ACC112 (cell line): Measurements from ENCODE around the gene TRMT2A.

Source experiments
- H2AFZ ChIP-seq: fragments of 200-600 bp; sonication (generic); one replicate; pipeline ENCODE4 v1.6.0; 2017; ENCODE audit warnings: antibody characterized with exemption, low read length; ENCODE audit not compliant: unreplicated experiment
- H3K27ac ChIP-seq: fragments of 200-600 bp; sonication (generic); 2 replicates; pipeline ENCODE4 v1.5.1; 2014; ENCODE audit warnings: low read depth, mild to moderate bottlenecking, antibody characterized with exemption, low read length, moderate library complexity
- H3K27me3 ChIP-seq: fragments of 200-600 bp; sonication (generic); 2 replicates; pipeline ENCODE4 v1.6.1; 2014; ENCODE audit warnings: mild to moderate bottlenecking, antibody characterized with exemption, low read length, moderate library complexity, mixed read lengths; ENCODE audit not compliant: insufficient read depth
- H3K36me3 ChIP-seq: fragments of 200-600 bp; sonication (generic); 2 replicates; pipeline ENCODE4 v1.6.1; 2016; ENCODE audit warnings: mild to moderate bottlenecking, antibody characterized with exemption, low read length, moderate library complexity, mixed read lengths; ENCODE audit not compliant: insufficient read depth
- H3K4me1 ChIP-seq: fragments of 200-600 bp; sonication (generic); one replicate; pipeline ENCODE4 v1.6.1; 2016; ENCODE audit warnings: low read length, mixed read lengths; ENCODE audit not compliant: insufficient read depth, unreplicated experiment, control insufficient read depth
- H3K4me3 ChIP-seq: fragments of 200-600 bp; sonication (generic); 2 replicates; pipeline ENCODE4 v1.5.1; 2014; ENCODE audit warnings: mild to moderate bottlenecking, low read depth, low read length
- H3K79me2 ChIP-seq: fragments of 200-600 bp; sonication (generic); one replicate; pipeline ENCODE4 v1.6.0; 2016; ENCODE audit warnings: low read length; ENCODE audit not compliant: control insufficient read depth, unreplicated experiment, insufficient read depth

The TRMT2A gene

GRCh38 chr22:20140107-20140445 is 23.1 kb upstream of the TRMT2A start:
- Histone ChIP-seq H3K4me1 (peaks cover 10% of the 10 kb centered on the region), H3K79me2 (peaks cover 13% of the 10 kb centered on the region), H3K4me3 (no peak overlapping the region), H3K36me3 (no peaks in the 10 kb centered on the region), H3K27me3 (no peaks in the 10 kb centered on the region), H2AFZ (no peak overlapping the region), H3K27ac (no peak overlapping the region)

- no peak overlapping the region for H2AFZ ChIP-seq
- H3K4me1 ChIP-seq = peaks cover 10% of the 10 kb centered on the region
- H3K79me2 ChIP-seq = peaks cover 15% of the 10 kb centered on the region
- H3K4me3 ChIP-seq = no peak overlapping the region
- no peaks in the 10 kb centered on the region for H3K27me3 ChIP-seq
- H3K36me3 ChIP-seq = no peaks in the 10 kb centered on the region
- H3K27ac ChIP-seq = no peak overlapping the region
Observed at GRCh38 chr22:20139391-20140106, 22.5 kb upstream of the TRMT2A start.

DNA sequence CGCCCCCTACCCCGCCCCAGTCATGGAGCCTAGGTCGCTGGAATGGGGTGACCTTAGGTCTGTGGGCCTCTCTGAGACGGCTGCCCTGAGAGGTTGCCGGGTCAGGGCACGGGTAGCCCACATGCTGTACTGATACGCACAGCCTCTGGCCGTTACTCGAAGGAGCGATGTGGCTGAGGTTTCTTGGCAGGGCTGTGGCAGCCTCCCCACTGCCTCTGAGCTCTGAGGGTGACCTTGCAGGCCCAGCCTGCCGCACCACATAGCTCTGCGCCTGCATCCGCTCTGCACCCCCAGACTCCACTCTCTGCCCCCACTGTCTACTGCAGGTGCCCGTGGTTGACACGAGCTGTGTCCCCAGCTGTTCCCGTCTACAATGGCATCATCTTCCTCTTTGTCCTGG is 21.8 kb upstream of the TRMT2A start:
- Histone ChIP-seq H3K36me3 (no peaks in the 10 kb centered on the region), H3K79me2 (peaks cover 18% of the 10 kb centered on the region), H3K4me1 (peaks cover 10% of the 10 kb centered on the region)

DNA sequence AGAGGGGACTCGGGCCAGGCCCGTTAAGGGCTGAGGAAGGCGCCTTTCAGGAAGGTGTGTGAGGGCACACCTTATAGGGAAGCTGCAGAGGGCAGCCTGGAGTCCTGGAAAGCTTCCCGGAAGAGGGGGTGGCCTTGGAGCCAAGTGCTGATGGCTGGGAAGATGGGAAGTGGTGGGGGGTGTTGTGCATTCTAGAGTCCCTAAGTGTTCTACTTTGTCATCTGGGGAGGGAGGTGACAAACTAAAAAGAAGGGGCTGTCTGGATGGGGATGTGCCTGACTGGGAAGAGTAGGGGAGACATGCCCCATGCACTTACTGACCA is 21.4 kb upstream of the TRMT2A start:
- no peak overlapping the region for H3K27ac ChIP-seq
- H3K4me3 ChIP-seq = no peak overlapping the region
- H3K4me1 ChIP-seq = peaks cover 10% of the 10 kb centered on the region
- peaks cover 18% of the 10 kb centered on the region for H3K79me2 ChIP-seq
- no peaks in the 10 kb centered on the region for H3K36me3 ChIP-seq
- H2AFZ ChIP-seq = no peak overlapping the region
- H3K27me3 ChIP-seq = no peaks in the 10 kb centered on the region

More for the DNA sequence above, 21.8 kb upstream of the TRMT2A start:
- no peaks in the 10 kb centered on the region for H3K27me3 ChIP-seq
- H3K27ac ChIP-seq = no peak overlapping the region
- H3K4me3 ChIP-seq = no peak overlapping the region
- H2AFZ ChIP-seq = no peak overlapping the region

DNA sequence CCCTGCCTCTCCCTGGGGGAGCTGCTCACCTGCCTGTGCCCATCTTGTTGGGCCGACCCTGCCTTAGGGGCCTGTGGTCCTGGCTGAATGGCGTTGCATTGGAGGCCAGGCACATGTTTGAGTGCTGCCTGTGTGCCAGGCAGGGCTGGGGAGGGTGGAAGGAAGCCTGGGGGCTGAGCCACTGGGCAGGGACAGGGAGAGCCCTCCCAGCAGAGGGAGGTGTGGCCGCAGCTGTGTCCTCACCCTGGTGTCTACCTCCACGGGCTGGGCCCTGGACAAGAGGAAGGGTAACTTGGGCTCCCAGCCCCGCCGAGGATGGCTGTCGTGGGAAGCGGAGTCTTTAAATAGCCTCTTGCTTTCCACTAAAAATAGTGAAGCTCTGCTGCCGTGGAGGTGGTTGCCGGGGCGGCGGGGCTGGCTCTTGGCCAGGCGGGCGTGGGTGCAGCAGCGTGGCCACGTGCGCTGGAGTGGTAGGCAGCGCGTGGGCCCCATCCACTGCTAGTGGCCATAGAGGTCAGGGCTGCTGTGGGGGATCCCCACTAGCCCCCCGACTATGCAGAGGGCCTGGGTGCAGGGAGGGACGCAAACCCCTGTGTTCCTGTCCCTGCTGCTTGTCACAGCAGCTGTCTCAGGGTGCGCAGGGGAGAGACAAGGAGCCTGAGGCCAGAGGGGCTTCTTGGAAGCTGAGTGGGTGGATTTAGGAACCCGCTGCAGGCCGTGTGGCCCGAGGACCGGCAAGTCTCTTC is 20.8 kb upstream of the TRMT2A start:
- H3K36me3 ChIP-seq = no peaks in the 10 kb centered on the region

DNA sequence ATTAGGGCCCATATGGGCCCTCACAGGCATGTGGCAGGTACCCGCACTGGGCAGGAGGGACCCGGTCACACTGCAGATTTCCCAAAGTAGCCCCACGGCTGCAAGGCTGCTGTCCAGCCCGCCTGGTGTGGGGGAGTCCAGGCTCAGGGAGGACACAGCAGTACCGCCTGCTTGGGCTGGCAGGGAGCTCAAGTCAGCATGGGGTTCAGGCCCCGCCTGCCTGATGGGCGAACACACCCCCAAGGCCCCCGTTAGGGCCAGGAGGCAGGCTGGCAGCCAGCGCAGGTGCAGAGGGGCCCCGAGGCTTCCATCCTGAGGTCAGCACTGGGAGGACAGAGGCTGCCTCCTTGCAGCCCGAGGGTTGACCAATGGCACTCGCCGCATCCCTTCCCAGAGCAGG is 20.1 kb upstream of the TRMT2A start:
- H3K27me3 ChIP-seq = no peaks in the 10 kb centered on the region
- peaks cover 29% of the 10 kb centered on the region for H3K79me2 ChIP-seq
- no peaks in the 10 kb centered on the region for H3K36me3 ChIP-seq
- no peak overlapping the region for H3K27ac ChIP-seq
- H3K4me3 ChIP-seq = no peak overlapping the region
- peaks cover 14% of the 10 kb centered on the region for H3K4me1 ChIP-seq
- H2AFZ ChIP-seq = no peak overlapping the region

More for the DNA sequence above, 20.8 kb upstream of the TRMT2A start:
- H2AFZ ChIP-seq = no peak overlapping the region
- H3K27me3 ChIP-seq = no peaks in the 10 kb centered on the region
- no peak overlapping the region for H3K4me3 ChIP-seq
- no peak overlapping the region for H3K27ac ChIP-seq
- H3K4me1 ChIP-seq = peaks cover 14% of the 10 kb centered on the region
- H3K79me2 ChIP-seq = peaks cover 21% of the 10 kb centered on the region

- Histone ChIP-seq H2AFZ (no peak overlapping the region), H3K4me3 (no peak overlapping the region), H3K27me3 (no peaks in the 10 kb centered on the region), H3K4me1 (peaks cover 8% of the 10 kb centered on the region), H3K27ac (no peak overlapping the region), H3K79me2 (peaks cover 32% of the 10 kb centered on the region), H3K36me3 (no peaks in the 10 kb centered on the region)
Observed at GRCh38 chr22:20136603-20136873, 19.5 kb upstream of the TRMT2A start.

GRCh38 chr22:20135806-20136602 is 19.0 kb upstream of the TRMT2A start:
- peaks cover 6% of the 10 kb centered on the region for H3K4me1 ChIP-seq
- H2AFZ ChIP-seq = no peak overlapping the region
- H3K36me3 ChIP-seq = no peaks in the 10 kb centered on the region
- no peak overlapping the region for H3K27ac ChIP-seq
- no peaks in the 10 kb centered on the region for H3K27me3 ChIP-seq
- no peak overlapping the region for H3K4me3 ChIP-seq
- H3K79me2 ChIP-seq = peaks cover 32% of the 10 kb centered on the region

GRCh38 chr22:20135265-20135664 is 18.2 kb upstream of the TRMT2A start:
- no peaks in the 10 kb centered on the region for H3K27me3 ChIP-seq
- no peak overlapping the region for H3K4me3 ChIP-seq
- peaks cover 32% of the 10 kb centered on the region for H3K79me2 ChIP-seq
- H3K27ac ChIP-seq = no peak overlapping the region
- H3K4me1 ChIP-seq = peaks cover 6% of the 10 kb centered on the region
- no peak overlapping the region for H2AFZ ChIP-seq
- H3K36me3 ChIP-seq = no peaks in the 10 kb centered on the region

- Histone ChIP-seq H3K27ac (no peak overlapping the region), H3K27me3 (no peaks in the 10 kb centered on the region), H3K36me3 (no peaks in the 10 kb centered on the region), H2AFZ (no peak overlapping the region), H3K4me1 (peaks cover 6% of the 10 kb centered on the region), H3K4me3 (no peak overlapping the region), H3K79me2 (peaks cover 32% of the 10 kb centered on the region)
Observed at GRCh38 chr22:20133930-20134549, 17.0 kb upstream of the TRMT2A start.
